GM19452 (cell line): ENCODE data around the gene EIF3J.

Source experiments
- ATAC-seq: cut with Tn5 transposase; IDR thresholded peaks from one replicate; pipeline ENCODE4 v1.9.1; 2021; ENCODE audit not compliant: unreplicated experiment

The EIF3J gene

GRCh38 chr15:44593042-44593736 is 56.2 kb downstream of the EIF3J start:
- no peak for ATAC-seq

- ATAC-seq: no peak
Measured at GRCh38 chr15:44595246-44595645, 58.3 kb downstream of the EIF3J start.

GRCh38 chr15:44595656-44596510 is 58.9 kb downstream of the EIF3J start:
- no peak for ATAC-seq

GRCh38 chr15:44596511-44597010 is 59.6 kb downstream of the EIF3J start:
- no peak for ATAC-seq

- no peak for ATAC-seq
Measured at GRCh38 chr15:44598066-44598465, 61.1 kb downstream of the EIF3J start.

GRCh38 chr15:44598892-44599291 is 61.9 kb downstream of the EIF3J start:
- no peak for ATAC-seq

GRCh38 chr15:44603126-44603525 is 66.2 kb downstream of the EIF3J start:
- no peak for ATAC-seq

GRCh38 chr15:44606740-44607139 is 69.8 kb downstream of the EIF3J start:
- ATAC-seq: no peak
